Uterus (tissue), 2 donors: ENCODE results near the gene SERP2.

ENCODE experiments used
- POLR2A ChIP-seq, 2 donors: fragments of 450-650 bp; IDR thresholded peaks; one replicate each; pipeline ENCODE4 v1.6.1; 2016; ENCODE audit warnings: antibody characterized with exemption in 2 of 2, mild to moderate bottlenecking in 1 of 2, moderate library complexity in 1 of 2
- TF ChIP-seq, protein P1 (sequence below), 4 experiments: fragments of 200-600 bp in 2 of 4; fragments of 450-650 bp in 2 of 4; sonication (generic) in 2 of 4; IDR thresholded peaks; one replicate each; pipeline ENCODE4 v1.5.1; 2016 to 2019; ENCODE audit warnings: antibody characterized with exemption in 4 of 4, mild to moderate bottlenecking in 2 of 4, moderate library complexity in 1 of 4

DNA sequence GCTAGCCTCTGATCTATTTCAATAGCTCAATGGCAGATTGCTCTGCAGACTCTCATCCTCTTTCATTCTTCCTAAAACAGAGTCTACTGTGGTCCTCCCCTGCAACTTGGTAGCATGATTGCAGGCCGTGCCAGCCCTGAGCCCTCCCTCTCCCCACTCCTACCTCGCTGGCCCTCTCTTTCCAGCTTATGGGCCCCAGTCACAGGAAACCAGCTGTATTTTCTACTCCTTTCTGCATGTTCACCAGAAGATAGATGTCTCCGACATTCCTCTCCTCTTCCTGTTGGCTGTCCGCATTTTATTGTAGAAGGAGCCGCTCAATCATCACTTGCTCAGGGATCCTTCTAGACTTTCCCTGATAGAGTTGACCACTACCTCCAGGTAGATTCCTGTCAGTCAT lies 50.2 kb downstream of the SERP2 start:
- TF ChIP-seq, protein P1, sequence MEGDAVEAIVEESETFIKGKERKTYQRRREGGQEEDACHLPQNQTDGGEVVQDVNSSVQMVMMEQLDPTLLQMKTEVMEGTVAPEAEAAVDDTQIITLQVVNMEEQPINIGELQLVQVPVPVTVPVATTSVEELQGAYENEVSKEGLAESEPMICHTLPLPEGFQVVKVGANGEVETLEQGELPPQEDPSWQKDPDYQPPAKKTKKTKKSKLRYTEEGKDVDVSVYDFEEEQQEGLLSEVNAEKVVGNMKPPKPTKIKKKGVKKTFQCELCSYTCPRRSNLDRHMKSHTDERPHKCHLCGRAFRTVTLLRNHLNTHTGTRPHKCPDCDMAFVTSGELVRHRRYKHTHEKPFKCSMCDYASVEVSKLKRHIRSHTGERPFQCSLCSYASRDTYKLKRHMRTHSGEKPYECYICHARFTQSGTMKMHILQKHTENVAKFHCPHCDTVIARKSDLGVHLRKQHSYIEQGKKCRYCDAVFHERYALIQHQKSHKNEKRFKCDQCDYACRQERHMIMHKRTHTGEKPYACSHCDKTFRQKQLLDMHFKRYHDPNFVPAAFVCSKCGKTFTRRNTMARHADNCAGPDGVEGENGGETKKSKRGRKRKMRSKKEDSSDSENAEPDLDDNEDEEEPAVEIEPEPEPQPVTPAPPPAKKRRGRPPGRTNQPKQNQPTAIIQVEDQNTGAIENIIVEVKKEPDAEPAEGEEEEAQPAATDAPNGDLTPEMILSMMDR (IDR thresholded peaks at IDR 0.05) = no peak
- no peak for TF ChIP-seq POLR2A (IDR thresholded peaks at IDR 0.05)
